ENCODE measurements around the gene SLC40A1. TPM values are rescaled to one million over a fixed set of nuclear protein-coding genes. Genes with fewer than 3 reads are reported as not detected.
"Not testable (repeated sequence)": the region's sequence is repeated elsewhere in the genome, so short reads cannot be mapped to it uniquely, and the experiment has no call there.

The SLC40A1 gene
- total RNA-seq, 1 experiment from 2014 or later = 1.7 TPM

DNA sequence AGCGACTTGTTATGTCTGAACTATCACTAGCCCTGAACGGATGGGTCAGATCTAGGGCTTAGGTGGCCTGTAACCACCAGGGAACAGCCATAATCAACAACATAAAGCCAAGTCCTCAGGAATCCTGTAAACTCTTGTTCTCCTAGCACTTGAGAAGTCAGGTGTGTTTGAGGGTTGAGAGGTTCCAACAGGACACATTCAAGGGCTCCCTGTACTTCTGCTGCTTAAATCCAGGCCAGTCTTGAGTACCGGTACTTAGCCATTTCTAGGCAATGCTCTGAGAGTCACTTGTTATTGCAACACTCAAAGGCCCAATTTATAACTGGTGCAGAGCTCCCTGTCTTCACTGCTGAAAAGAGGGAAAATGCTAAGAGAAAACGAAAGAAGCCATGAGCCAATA is 21.6 kb upstream of the SLC40A1 start:
- no peaks in the 10 kb centered on the region for H3K27me3 ChIP-seq (ENCODE audit: low read length)
- H3K9me3 ChIP-seq (ENCODE audit: low read length) = no peaks in the 10 kb centered on the region
- no TSS peak for BruUV-seq (replicated peaks)
- H3K9me2 ChIP-seq (replicated peaks; ENCODE audit: low read length) = no peaks in the 10 kb centered on the region
- H3K9ac ChIP-seq (ENCODE audit: low read length) = no peak overlapping the region
- H3K79me2 ChIP-seq (ENCODE audit: low read length) = no peaks in the 10 kb centered on the region
- H3F3A ChIP-seq (ENCODE audit: low read length, unreplicated experiment) = no peaks in the 10 kb centered on the region
- no peak for ATAC-seq
- no peak overlapping the region for H3K27ac ChIP-seq (ENCODE audit: low read length)
- ChIA-PET POLR2A (ENCODE audit: unreplicated experiment) (no interaction called here), CTCF (no interaction called here)
- DNase-seq = no peak
- no peaks in the 10 kb centered on the region for H3K4me1 ChIP-seq (ENCODE audit: insufficient read depth, low read length)
- no peak overlapping the region for H3K4me2 ChIP-seq (ENCODE audit: low read length)
- no peaks in the 10 kb centered on the region for H3K36me3 ChIP-seq (ENCODE audit: low read depth, low read length)
- no peak overlapping the region for H3K4me3 ChIP-seq (ENCODE audit: low read length)
- TF ChIP-seq EZH2phosphoT487 (IDR thresholded peaks at IDR 0.05; ENCODE audit: borderline replicate concordance, low read length) = no peak
- TF ChIP-seq EZH2 (IDR thresholded peaks at IDR 0.05; ENCODE audit: low read length, unreplicated experiment) = no peak
- intact Hi-C loops (cut with micrococcal nuclease) = no loop called here
- no peak overlapping the region for H2AFZ ChIP-seq (ENCODE audit: low read length)
- H4K20me1 ChIP-seq (ENCODE audit: low read length) = no peaks in the 10 kb centered on the region

DNA sequence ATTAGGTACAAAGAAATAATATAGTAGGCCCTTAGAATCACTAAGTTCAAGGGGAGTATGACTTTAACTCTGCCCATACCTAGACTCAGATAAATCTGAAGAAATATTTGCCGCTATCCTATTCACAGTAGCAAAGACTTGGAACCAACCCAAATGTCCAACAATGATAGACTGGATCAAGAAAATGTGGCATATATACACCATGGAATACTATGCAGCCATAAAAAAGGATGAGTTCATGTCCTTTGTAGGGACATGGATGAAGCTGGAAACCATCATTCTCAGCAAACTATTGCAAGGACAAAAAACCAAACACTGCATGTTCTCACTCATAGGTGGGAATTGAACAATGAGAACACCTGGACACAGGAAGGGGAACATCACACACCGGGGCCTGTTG is 21.1 kb upstream of the SLC40A1 start:
- H3K4me1 ChIP-seq (ENCODE audit: insufficient read depth, low read length); intact Hi-C loops (cut with micrococcal nuclease); H3K9me3 ChIP-seq (ENCODE audit: low read length); ATAC-seq; H4K20me1 ChIP-seq (ENCODE audit: low read length); H3F3A ChIP-seq (ENCODE audit: low read length, unreplicated experiment); H3K4me3 ChIP-seq (ENCODE audit: low read length); H3K27ac ChIP-seq (ENCODE audit: low read length); H3K36me3 ChIP-seq (ENCODE audit: low read depth, low read length); H3K9me2 ChIP-seq (replicated peaks; ENCODE audit: low read length); H2AFZ ChIP-seq (ENCODE audit: low read length); H3K9ac ChIP-seq (ENCODE audit: low read length); H3K4me2 ChIP-seq (ENCODE audit: low read length); DNase-seq; H3K27me3 ChIP-seq (ENCODE audit: low read length); POLR2A ChIA-PET (ENCODE audit: unreplicated experiment); H3K79me2 ChIP-seq (ENCODE audit: low read length); BruUV-seq (replicated peaks); CTCF ChIA-PET: not testable (repeated sequence)

DNA sequence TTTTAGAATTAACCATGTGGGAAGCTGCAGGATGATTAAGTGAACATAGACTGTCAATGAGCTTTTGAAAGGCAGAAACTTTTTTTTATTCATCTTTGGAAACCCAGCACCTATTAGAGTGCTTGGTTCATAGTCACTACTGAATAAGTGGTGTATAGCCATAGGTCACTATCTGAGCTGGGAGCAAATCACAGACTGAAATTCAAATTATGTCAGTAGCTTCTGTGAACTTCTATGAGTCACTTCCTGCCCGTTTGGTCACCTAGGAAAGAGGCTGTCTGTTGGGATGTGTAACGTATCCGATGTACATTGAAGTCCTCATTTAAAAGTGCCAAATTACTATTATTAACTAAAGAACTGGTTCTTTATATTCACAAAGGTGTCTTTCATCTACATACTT is 20.5 kb upstream of the SLC40A1 start:
- no TSS peak for BruUV-seq (replicated peaks)
- no peaks in the 10 kb centered on the region for H3F3A ChIP-seq (ENCODE audit: low read length, unreplicated experiment)
- H3K36me3 ChIP-seq (ENCODE audit: low read depth, low read length) = no peaks in the 10 kb centered on the region
- H4K20me1 ChIP-seq (ENCODE audit: low read length) = no peaks in the 10 kb centered on the region
- ChIA-PET POLR2A (ENCODE audit: unreplicated experiment) (no interaction called here), CTCF (no interaction called here)
- no peaks in the 10 kb centered on the region for H3K79me2 ChIP-seq (ENCODE audit: low read length)
- TF ChIP-seq EZH2 (IDR thresholded peaks at IDR 0.05; ENCODE audit: low read length, unreplicated experiment) (no peak), EZH2phosphoT487 (IDR thresholded peaks at IDR 0.05; ENCODE audit: borderline replicate concordance, low read length) (no peak)
- TF ChIP-seq, protein P1, sequence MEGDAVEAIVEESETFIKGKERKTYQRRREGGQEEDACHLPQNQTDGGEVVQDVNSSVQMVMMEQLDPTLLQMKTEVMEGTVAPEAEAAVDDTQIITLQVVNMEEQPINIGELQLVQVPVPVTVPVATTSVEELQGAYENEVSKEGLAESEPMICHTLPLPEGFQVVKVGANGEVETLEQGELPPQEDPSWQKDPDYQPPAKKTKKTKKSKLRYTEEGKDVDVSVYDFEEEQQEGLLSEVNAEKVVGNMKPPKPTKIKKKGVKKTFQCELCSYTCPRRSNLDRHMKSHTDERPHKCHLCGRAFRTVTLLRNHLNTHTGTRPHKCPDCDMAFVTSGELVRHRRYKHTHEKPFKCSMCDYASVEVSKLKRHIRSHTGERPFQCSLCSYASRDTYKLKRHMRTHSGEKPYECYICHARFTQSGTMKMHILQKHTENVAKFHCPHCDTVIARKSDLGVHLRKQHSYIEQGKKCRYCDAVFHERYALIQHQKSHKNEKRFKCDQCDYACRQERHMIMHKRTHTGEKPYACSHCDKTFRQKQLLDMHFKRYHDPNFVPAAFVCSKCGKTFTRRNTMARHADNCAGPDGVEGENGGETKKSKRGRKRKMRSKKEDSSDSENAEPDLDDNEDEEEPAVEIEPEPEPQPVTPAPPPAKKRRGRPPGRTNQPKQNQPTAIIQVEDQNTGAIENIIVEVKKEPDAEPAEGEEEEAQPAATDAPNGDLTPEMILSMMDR (conservative IDR thresholded peaks at IDR 0.05; ENCODE audit: low read depth, low read length) = no peak
- intact Hi-C loops (cut with micrococcal nuclease) = no loop called here
- H3K9me2 ChIP-seq (replicated peaks; ENCODE audit: low read length) = no peaks in the 10 kb centered on the region
- ATAC-seq (no peak), DNase-seq (peak; percentile 29)
- H3K4me3 ChIP-seq (ENCODE audit: low read length) = no peak overlapping the region
- no peak overlapping the region for H3K9ac ChIP-seq (ENCODE audit: low read length)
- H3K4me1 ChIP-seq (ENCODE audit: insufficient read depth, low read length) = no peaks in the 10 kb centered on the region
- H3K27me3 ChIP-seq (ENCODE audit: low read length) = no peaks in the 10 kb centered on the region
- H2AFZ ChIP-seq (ENCODE audit: low read length) = no peak overlapping the region
- H3K27ac ChIP-seq (ENCODE audit: low read length) = no peak overlapping the region
- no peaks in the 10 kb centered on the region for H3K9me3 ChIP-seq (ENCODE audit: low read length)
- H3K4me2 ChIP-seq (ENCODE audit: low read length) = no peak overlapping the region

DNA sequence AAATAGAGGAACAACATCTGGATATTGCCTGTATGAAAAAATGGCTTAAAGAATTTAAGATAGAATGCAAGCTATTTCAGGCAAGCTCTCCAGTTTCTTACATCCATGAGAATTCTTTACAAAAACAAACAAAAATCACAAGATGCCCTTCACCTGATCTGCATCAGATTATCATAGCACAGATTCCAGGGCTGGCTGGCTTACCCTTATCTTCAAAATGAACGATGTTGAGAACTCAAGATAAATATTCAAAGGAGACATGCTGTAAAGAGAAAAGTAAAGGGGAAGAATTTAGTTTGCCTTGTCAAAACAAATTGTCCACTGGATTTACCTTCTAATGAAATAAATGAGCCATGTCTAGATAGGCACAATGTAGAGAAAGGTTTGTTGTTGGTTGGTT is 18.7 kb upstream of the SLC40A1 start:
- H3K4me1 ChIP-seq (ENCODE audit: insufficient read depth, low read length) = no peaks in the 10 kb centered on the region
- H4K20me1 ChIP-seq (ENCODE audit: low read length) = no peaks in the 10 kb centered on the region
- H3K27me3 ChIP-seq (ENCODE audit: low read length) = no peaks in the 10 kb centered on the region
- H3F3A ChIP-seq (ENCODE audit: low read length, unreplicated experiment) = no peaks in the 10 kb centered on the region
- BruUV-seq (replicated peaks) = no TSS peak
- no peaks in the 10 kb centered on the region for H3K79me2 ChIP-seq (ENCODE audit: low read length)
- no peak overlapping the region for H3K4me2 ChIP-seq (ENCODE audit: low read length)
- ChIA-PET CTCF (no interaction called here), POLR2A (ENCODE audit: unreplicated experiment) (no interaction called here)
- DNase-seq (no peak), ATAC-seq (no peak)
- no peak overlapping the region for H2AFZ ChIP-seq (ENCODE audit: low read length)
- TF ChIP-seq EZH2 (IDR thresholded peaks at IDR 0.05; ENCODE audit: low read length, unreplicated experiment) (no peak), EZH2phosphoT487 (IDR thresholded peaks at IDR 0.05; ENCODE audit: borderline replicate concordance, low read length) (no peak)
- TF ChIP-seq, protein P1 (conservative IDR thresholded peaks at IDR 0.05; ENCODE audit: low read depth, low read length) = no peak
- H3K27ac ChIP-seq (ENCODE audit: low read length) = no peak overlapping the region
- intact Hi-C loops (cut with micrococcal nuclease) = no loop called here
- H3K9me2 ChIP-seq (replicated peaks; ENCODE audit: low read length) = no peaks in the 10 kb centered on the region
- no peak overlapping the region for H3K4me3 ChIP-seq (ENCODE audit: low read length)
- H3K9ac ChIP-seq (ENCODE audit: low read length) = no peak overlapping the region
- H3K36me3 ChIP-seq (ENCODE audit: low read depth, low read length) = no peaks in the 10 kb centered on the region
- no peaks in the 10 kb centered on the region for H3K9me3 ChIP-seq (ENCODE audit: low read length)

Measured in PC-3 (cell line).